Measurements from ENCODE around the gene TLN1. TPM values are rescaled to one million over a fixed set of nuclear protein-coding genes. Genes with fewer than 3 reads are reported as not detected.
A peak's percentile ranks its signal among the peaks of the same experiment; 100 is the strongest.

The TLN1 gene
- total RNA-seq, 1 experiment from 2014 or later: 652 TPM

DNA sequence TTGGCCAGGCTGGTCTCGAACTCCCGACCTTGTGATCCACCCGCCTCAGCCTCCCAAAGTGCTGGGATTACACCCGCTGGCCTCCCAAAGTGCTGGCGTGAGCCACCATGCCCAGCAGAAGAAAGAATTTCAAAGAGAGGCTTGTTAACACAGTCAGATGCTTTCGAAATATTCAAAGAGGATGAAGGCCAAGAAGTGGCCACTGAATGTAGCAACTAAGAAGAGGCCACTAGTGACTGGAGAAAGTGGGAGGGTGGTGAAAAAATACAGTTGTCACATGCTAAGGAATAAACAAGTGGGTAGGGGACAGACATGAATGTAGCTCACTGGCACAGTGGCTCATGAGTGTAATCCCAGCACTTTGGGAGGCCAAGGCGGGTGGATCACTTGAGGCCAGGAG lies 29.3 kb downstream of the TLN1 start:
- H3K36me3 ChIP-seq: peaks cover 100% of the 10 kb centered on the region
- no peaks in the 10 kb centered on the region for H3K27me3 ChIP-seq
- no peak overlapping the region for H3K4me3 ChIP-seq
- no peak for DNase-seq
- no peaks in the 10 kb centered on the region for H3K9me3 ChIP-seq

DNA sequence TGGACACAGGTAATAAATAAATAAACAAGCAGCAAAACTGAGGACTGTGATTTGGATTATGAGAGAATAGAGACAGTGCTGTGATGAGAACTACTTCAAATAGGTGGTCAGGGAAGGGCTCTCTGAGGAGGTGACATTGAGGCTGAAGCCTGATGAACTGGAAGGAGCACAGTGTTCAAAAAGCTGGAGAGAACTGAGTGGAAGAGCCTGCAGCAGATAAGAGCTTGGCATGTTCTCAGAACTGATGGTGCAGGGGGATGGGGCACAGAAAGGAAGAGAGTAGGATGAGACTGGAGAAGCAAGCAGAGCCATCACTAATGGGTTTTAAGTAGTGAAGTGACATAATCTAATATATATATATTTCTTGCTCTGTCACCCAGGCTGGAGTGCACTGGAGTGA lies 31.1 kb downstream of the TLN1 start:
- Histone ChIP-seq H3K36me3 (peaks cover 100% of the 10 kb centered on the region), H3K27me3 (no peaks in the 10 kb centered on the region), H3K4me3 (no peak overlapping the region), H3K9me3 (no peaks in the 10 kb centered on the region)
- DNase-seq: no peak

DNA sequence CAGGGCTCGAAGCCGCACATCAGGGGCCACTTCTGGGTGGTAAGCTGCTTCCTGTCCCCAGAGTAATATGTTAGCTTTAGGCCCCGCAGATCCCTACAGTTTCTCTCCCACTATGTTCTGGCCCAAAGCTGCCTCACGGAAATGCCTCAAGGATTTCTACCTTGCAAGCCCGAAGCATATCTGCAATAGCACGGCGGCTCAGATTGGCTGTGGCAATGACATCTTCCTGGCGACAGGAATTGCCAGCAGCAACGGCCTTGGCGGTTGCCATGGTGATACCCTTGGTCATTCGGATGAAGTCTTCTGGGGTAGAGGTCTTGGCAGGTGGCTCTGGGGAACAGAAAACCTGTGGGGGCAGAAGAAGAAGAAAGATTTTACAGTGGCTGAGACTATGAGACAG lies 32.0 kb downstream of the TLN1 start:
- peaks cover 98% of the 10 kb centered on the region for H3K36me3 ChIP-seq
- H3K4me3 ChIP-seq: no peak overlapping the region
- H3K27me3 ChIP-seq: no peaks in the 10 kb centered on the region
- DNase-seq: no peak
- H3K9me3 ChIP-seq: no peaks in the 10 kb centered on the region

DNA sequence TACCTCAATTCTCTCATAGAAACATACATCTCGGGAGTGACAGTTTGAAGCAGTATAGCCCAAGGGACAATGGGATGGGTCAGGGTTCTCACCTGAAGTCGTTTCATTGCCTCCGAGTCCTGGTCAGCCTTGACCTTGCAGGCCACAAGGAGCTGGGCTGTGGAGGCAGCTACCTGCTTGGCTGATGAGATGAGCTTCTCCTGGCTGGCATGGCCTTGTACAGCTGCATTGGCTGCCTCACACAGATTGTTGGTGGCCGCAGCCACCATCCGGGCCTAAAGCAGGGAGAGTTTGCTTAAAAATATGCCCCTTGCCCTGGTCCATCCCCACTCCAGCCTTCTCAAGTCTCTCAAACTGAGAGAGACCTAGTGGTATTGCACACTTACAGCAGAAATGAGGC lies 33.8 kb downstream of the TLN1 start:
- Histone ChIP-seq H3K4me3 (no peak overlapping the region), H3K9me3 (no peaks in the 10 kb centered on the region), H3K27me3 (no peaks in the 10 kb centered on the region), H3K36me3 (peaks cover 87% of the 10 kb centered on the region)
- no peak for DNase-seq

DNA sequence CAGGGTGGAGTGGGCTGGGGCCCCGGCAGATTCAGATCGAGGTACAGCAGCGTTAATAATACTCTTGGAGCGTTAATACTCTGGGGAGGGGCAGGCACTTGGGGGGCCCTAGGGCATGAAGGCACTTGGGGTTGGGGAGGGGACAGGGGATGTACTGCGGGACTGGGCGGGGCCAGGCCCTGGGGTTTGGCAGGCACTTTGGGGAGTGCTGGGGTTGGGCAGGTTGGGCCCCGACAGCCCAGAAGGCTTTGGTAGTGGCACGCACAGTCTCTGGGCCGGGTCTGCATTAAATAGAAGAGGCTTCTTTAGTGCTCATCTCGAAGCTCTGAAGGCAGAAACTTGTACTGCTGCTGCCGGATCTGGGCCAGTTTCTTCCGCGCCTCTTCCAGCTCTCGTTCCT lies 34.5 kb downstream of the TLN1 start:
- H3K36me3 ChIP-seq: peaks cover 79% of the 10 kb centered on the region

DNA sequence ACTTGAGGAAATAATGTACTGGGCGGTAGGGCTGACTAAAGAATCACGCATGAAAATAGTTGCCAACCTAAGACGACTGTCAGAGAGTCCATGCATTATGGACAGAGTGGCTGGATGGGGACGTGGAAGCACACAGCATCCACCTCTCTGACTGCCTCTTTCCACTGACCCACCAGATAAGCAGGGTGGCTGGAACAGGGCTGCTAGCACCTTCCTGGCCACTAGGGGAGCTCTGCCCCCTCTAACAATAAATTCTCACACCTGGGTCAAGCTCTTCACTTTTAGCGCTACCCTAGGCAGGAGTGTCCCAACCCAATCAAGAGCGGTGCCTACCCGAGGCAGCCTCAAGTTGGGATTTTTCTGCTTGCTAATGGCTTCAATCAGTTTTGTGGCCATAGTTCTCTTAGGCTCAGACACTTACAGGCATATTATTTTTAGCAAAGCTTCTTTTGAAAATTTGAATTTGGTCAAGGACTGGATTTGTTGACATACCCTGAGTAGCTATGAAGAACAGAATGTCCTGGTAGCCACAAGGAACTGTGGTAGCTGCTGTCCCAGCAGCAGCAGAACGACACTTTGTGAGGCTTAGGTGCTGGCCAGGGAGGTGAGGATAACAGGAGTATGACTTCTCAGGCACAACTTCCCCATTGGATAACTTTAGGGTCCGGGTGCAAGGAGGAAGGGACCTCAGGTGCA lies 35.3 kb downstream of the TLN1 start:
- Histone ChIP-seq H3K36me3 (peaks cover 71% of the 10 kb centered on the region), H3K4me3 (no peak overlapping the region), H3K9me3 (no peaks in the 10 kb centered on the region), H3K27me3 (no peaks in the 10 kb centered on the region)
- DNase-seq: peak; percentile 67

More for the DNA sequence above, 34.5 kb downstream of the TLN1 start:
- Histone ChIP-seq H3K9me3 (no peaks in the 10 kb centered on the region), H3K27me3 (no peaks in the 10 kb centered on the region), H3K4me3 (no peak overlapping the region)
- DNase-seq: peak; percentile 2

DNA sequence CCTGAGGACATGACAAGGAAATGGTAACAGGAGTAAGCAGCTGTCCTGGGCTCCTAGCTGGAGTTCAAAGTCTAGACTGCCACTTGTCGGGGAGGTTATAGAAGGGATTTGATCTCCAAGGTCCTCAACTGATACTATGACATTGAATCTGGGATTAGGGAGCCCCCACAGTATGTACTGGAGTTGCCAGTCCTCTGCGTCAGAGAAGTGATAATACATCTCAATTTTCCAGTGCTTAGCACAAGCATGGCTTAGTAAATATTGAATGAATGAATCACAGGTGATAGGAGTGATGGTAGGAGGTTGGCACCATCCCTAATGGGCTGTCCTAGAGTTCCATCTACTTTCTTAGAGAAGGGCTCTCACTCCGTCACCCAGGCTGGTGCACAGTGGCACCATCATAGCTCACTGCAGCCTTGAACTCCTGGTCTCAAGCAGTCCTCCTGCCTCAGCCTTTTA lies 36.0 kb downstream of the TLN1 start:
- H3K27me3 ChIP-seq: no peaks in the 10 kb centered on the region
- no peak for DNase-seq
- no peak overlapping the region for H3K4me3 ChIP-seq
- H3K36me3 ChIP-seq: peaks cover 64% of the 10 kb centered on the region
- no peaks in the 10 kb centered on the region for H3K9me3 ChIP-seq

DNA sequence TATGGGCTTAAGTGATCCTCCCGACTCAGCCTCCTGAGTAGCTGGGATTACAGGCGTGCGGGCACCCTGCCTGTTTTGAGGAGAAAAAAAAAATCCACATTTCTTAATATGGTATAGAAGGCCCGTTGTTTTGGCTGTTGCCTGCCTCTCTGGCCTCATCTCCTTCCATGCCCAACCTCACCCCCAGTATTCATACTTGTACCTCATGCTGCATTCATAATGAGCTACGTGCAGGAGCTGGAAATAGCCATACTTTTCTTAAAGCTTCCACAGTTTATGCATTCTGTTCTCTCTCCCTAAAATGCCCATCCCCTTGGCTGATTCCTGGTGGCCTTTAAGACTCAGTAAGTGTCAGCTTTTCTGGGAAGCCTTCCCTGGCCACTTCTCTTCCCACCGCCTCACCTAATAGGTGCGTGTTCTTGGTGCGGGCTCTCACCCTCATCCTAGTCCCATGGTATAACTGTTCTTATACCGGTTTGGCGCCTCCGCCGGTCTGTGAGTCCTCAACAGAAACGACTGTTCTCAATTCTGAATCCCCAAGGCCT lies 40.2 kb downstream of the TLN1 start:
- no peak for DNase-seq

DNA sequence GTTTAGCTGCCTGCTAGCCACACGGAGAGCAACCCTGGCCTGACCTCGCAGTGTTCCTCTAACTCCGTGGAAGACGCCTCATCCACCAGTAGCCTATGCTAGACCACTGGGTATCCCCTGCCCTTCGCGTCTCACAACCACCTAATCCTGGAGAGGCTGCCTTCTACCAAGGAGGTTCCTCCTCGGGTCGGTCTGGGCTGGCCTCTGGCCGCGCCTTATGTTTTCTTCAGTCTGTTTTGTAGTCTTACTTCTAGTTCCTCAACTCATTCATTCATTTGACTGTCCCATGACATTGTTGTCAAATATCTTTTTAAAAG lies 40.7 kb downstream of the TLN1 start:
- H3K27me3 ChIP-seq: no peaks in the 10 kb centered on the region
- peaks cover 51% of the 10 kb centered on the region for H3K36me3 ChIP-seq
- DNase-seq: no peak
- H3K9me3 ChIP-seq: no peaks in the 10 kb centered on the region
- peak overlapping the region; percentile 88 for H3K4me3 ChIP-seq

More for the DNA sequence above, 40.2 kb downstream of the TLN1 start:
- H3K4me3 ChIP-seq: no peak overlapping the region
- H3K36me3 ChIP-seq: peaks cover 51% of the 10 kb centered on the region
- no peaks in the 10 kb centered on the region for H3K9me3 ChIP-seq
- no peaks in the 10 kb centered on the region for H3K27me3 ChIP-seq

DNA sequence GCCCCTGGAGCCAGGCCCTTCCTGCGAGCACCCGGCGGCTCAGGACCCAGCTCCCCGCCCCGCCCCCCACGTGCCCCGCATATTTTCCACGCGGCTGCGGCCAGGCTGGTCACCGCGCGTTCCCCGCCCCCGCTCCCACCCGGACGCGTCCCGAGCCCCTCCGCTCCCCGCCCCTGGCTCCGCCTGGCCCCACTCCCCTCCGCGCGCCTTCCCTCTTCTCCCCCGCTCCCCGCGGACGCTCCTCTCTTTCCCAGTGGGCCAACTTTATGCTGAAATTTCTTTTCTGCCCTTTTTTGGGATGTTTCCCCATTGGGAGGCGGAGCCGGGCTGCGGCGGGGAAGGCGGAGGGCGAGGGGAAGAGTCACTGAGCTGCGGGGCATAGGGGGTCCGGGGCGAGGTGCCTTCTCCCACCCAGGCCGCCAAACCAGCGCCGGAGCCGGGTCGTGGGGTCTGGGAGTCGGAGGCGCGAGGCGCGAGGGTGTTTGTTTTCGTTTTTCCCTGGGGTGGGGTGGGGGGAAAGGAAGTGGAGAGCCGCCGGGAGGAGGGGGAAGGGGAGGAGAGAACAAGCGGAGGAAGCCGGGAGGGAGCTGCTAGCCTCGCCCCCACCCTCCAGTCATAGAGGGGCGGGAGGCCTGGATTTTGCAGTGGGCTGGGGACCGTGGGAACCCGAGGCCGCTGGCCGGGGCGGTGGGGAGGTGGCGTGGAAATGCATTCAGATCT lies 41.2 kb downstream of the TLN1 start:
- H3K4me3 ChIP-seq: peak overlapping the region; percentile 88
- peaks cover 51% of the 10 kb centered on the region for H3K36me3 ChIP-seq
- no peaks in the 10 kb centered on the region for H3K9me3 ChIP-seq
- peak; percentile 95 for DNase-seq
- no peaks in the 10 kb centered on the region for H3K27me3 ChIP-seq

DNA sequence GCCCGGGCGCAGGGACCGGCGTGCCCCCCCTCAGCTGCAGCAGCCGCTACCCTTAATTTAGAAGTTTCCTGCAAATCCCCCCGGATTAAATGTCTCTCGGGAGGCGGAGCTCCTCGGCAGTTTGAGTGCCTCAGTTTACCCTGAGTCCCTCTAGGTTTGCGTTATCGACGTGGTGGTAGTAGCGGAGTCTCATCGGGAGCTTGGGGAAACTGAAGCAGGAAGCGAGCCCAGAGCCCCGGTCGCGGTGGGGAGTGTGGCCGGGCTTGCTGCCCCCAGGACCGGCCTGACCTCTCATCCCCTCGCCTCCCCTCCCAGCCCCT lies 41.7 kb downstream of the TLN1 start:
- Histone ChIP-seq H3K27me3 (no peaks in the 10 kb centered on the region), H3K36me3 (peaks cover 53% of the 10 kb centered on the region), H3K4me3 (peak overlapping the region; percentile 88), H3K9me3 (no peaks in the 10 kb centered on the region)
- DNase-seq: no peak

DNA sequence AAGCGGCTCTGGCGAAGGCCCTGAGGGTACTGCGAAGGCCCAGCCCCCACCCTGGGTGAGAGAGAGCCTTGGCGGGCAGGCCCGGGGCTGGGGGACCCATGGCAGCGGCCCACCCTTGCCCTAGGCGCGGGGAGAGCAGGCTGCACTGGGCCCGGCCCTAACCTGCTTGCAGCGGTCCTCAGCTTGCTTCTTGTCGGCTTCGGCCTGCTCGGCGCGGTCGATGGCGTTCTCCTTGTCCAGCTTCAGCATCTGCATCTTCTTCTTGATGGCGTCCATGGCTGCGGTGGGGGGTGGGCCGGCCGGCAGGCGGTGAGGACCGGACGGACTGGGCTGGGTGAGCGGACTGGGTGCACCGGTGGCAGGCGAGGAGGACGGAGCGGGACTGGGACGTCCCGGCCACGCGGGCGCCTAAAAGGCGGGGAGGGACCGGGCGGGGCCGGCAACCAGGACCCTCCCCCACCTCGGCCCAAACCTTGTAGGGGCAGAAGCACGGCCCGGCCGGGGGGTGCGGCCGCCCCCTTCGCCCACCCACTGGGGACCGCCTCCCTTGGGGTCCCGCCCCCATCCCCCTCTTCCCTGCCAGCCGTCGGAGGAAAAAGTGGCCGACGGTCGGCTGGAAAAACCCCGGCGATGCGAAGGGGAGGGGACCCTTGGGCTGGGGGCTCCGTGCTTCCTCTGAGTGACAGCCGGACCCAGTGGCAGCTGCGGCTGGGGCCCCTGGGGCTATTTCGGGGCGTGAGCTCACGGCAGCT lies 42.3 kb downstream of the TLN1 start, which contains the start of gene TPM2:
Gene TPM2, minus strand, starts transcription at position 384 of the 752 bp plus-strand sequence. Its CDS starts 108 bp downstream, at position 276.
- H3K36me3 ChIP-seq: peaks cover 53% of the 10 kb centered on the region
- H3K4me3 ChIP-seq: peak within 1 kb of the TSS; percentile 88
- DNase-seq: peak; percentile 99
- no peaks in the 10 kb centered on the region for H3K27me3 ChIP-seq
- no peaks in the 10 kb centered on the region for H3K9me3 ChIP-seq

DNA sequence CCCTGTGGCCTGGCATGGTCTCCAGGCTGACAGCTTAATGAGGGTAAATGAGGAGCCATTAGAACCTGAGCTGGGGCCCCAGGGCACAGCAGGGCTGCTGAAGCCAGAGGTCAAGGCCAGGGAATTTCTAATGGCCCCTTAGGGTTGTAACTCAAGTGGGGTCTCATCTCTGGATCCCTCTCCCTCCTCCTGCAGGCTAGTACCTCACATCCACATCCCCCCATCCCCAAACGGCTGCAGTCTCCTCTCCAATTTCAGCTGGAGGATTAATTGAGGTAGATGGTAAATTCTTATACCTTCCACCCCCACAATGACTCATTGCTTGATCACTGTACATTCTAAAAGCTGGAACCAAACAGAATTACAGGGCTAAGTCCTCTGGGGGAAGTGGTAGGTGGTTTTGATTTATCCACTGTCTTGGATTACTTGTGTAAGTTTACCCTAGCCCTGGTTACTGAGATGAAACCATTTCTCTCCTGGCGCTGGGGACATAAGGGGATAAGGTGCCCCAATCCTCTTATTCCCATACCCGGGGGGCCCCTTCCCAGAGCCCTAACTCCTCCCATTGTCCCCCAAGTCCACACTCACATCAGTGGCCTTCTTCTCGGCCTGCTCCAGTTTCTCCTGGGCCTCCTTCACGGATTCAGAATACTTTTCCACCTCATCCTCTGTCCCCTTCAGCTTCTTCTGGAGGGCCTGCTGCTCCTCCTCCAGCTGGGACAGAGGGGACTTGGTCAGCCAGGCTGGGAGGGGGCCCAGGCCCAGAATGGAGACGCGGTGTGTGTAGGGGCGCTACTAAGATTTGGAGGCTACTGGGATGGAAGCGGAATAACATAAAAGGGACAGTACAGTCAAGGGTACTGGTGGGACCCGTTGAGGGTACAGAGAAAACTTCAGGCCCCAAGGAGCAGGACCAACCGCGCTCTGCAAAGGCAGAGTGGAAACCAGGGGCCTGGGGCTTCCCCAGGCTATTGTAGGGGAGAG lies 43.1 kb downstream of the TLN1 start:
- DNase-seq: peak; percentile 51
- H3K36me3 ChIP-seq: peaks cover 58% of the 10 kb centered on the region
- H3K4me3 ChIP-seq: peak overlapping the region; percentile 88
- no peaks in the 10 kb centered on the region for H3K27me3 ChIP-seq
- H3K9me3 ChIP-seq: no peaks in the 10 kb centered on the region

DNA sequence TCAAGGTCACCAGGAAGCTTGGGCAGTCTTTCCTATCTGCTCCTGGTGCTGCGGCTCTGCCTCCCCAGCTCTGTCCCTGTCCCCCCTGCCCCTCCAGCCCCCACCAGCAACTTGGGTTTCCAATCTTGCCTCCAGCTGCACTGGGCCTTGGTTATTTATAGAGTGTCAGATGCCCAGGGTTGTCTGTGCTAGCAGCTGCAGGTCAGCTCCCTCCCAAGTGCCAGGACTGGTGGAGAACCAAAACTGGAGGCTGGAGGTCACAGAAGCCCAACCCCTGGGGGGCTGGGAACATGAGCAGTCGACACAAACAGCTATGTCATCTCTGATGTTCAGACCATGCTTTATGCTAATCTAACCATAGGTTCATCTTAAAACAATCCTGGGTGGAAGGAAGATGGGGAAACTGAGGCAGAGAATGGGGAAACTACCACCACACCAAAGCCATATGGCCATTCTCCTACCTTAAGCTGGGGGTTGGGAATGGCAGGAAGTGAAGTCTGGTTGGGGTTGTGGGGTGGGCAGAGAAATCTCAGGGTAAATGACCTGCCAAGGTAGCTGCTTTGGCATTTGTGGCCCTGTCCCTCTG lies 43.9 kb downstream of the TLN1 start:
- H3K4me3 ChIP-seq: peak overlapping the region; percentile 88
- H3K36me3 ChIP-seq: peaks cover 66% of the 10 kb centered on the region
- no peaks in the 10 kb centered on the region for H3K27me3 ChIP-seq
- no peak for DNase-seq
- H3K9me3 ChIP-seq: no peaks in the 10 kb centered on the region

DNA sequence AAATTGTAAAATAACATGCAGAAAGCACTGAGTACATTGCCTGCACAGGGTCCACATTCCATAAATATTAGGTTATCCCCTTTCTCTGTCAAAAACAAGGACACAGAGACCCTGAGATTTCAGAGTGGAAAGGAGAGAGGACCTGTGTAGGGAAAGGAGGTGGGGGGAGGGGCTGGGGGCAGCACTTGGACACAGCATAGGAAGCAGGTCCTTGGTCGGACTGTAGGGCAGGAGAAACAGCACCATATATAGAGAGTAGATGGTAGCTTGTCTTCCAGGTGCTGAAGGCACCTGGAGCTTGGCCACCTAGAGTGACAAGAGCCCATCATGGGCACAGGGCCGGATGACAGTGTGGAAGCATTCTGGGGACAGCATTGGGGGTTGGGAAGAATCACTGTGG lies 44.7 kb downstream of the TLN1 start:
- Histone ChIP-seq H3K9me3 (no peaks in the 10 kb centered on the region), H3K36me3 (peaks cover 73% of the 10 kb centered on the region), H3K4me3 (peak overlapping the region; percentile 88), H3K27me3 (no peaks in the 10 kb centered on the region)
- no peak for DNase-seq

Data from MG63 (cell line).